H1 (cell line): ENCODE data around the gene CMIP. TPM values are rescaled to one million over a fixed set of nuclear protein-coding genes. Genes with fewer than 3 reads are reported as not detected.

Experiments
- CTCF ChIA-PET: fragments of 300-600 bp; sonication (Branson Sonifier 250); formaldehyde crosslinking; loops from one replicate; lab custom pipeline; 2021; ENCODE audit not compliant: partially characterized antibody; lab: Charles Lee
- POLR2A ChIA-PET: fragments of 300-600 bp; sonication (Branson Sonifier 250); formaldehyde crosslinking; loops from one replicate; lab custom pipeline; 2021; ENCODE audit warnings: inconsistent platforms; ENCODE audit not compliant: partially characterized antibody; lab: Charles Lee
- DNase-seq, 2 experiments: peaks; one replicate each; pipeline versions ENCODE4 v3.0.0 to v3.0.0-alpha.2; 2010 to 2022; ENCODE audit warnings: low spot score in 2 of 2, low read depth in 1 of 2, mixed read lengths in 1 of 2
- FAIRE-seq: peaks from 2 replicates; lab custom pipeline; 2011; peaks lifted over from hg19 to GRCh38; lab: Jason Lieb, UNC
- H2AFZ ChIP-seq: 2 replicates; pipeline ENCODE4 v1.8.1; 2012; ENCODE audit warnings: low read length, inconsistent platforms
- H2AK5ac ChIP-seq: 2 replicates; pipeline ENCODE4 v1.6.1; 2013; ENCODE audit warnings: low read depth, low read length
- H2BK120ac ChIP-seq: replicated peaks from 2 replicates; pipeline ENCODE3; 2013; ENCODE audit warnings: low read depth, low read length, inconsistent platforms
- H2BK12ac ChIP-seq: 2 replicates; pipeline ENCODE4 v1.6.1; 2013; ENCODE audit warnings: low read depth, low read length
- H2BK15ac ChIP-seq: 2 replicates; pipeline ENCODE4 v1.6.1; 2013; ENCODE audit warnings: low read length
- H2BK20ac ChIP-seq: 2 replicates; pipeline ENCODE4 v1.6.1; 2013; ENCODE audit warnings: low read length
- H2BK5ac ChIP-seq: 2 replicates; pipeline ENCODE4 v1.6.1; 2013; ENCODE audit warnings: low read depth, low read length
- H3K14ac ChIP-seq: 2 replicates; pipeline ENCODE4 v1.6.1; 2013; ENCODE audit warnings: inconsistent platforms; ENCODE audit not compliant: insufficient read length
- H3K18ac ChIP-seq: 2 replicates; pipeline ENCODE4 v1.6.1; 2013; ENCODE audit warnings: low read length; ENCODE audit errors: extremely low read depth
- H3K23ac ChIP-seq: 2 replicates; pipeline ENCODE4 v1.6.1; 2013; ENCODE audit warnings: inconsistent platforms; ENCODE audit not compliant: insufficient read length
- H3K23me2 ChIP-seq: 2 replicates; pipeline ENCODE4 v1.6.1; 2013; ENCODE audit warnings: low read depth, low read length
- H3K27ac ChIP-seq: 2 replicates; pipeline ENCODE4 v1.6.1; 2011; ENCODE audit warnings: low read depth, low read length, inconsistent platforms
- H3K27me3 ChIP-seq, 4 experiments: replicated peaks in 1 of 4; 1 replicate in 1 of 4; 2 replicates in 3 of 4; pipeline versions ENCODE4 v1.6.1 to v1.8.1; 2011 to 2013; ENCODE audit warnings: low read length in 3 of 4, mild to moderate bottlenecking in 3 of 4, inconsistent platforms in 2 of 4, mixed read lengths in 2 of 4, moderate library complexity in 1 of 4; ENCODE audit not compliant: control insufficient read depth in 3 of 4, insufficient read depth in 3 of 4; ENCODE audit errors: extremely low read depth in 1 of 4
- H3K36me3 ChIP-seq, 4 experiments: 2 replicates each; pipeline versions ENCODE4 v1.6.1 to v1.8.1; 2011 to 2013; ENCODE audit warnings: mild to moderate bottlenecking in 4 of 4, low read length in 3 of 4, moderate library complexity in 2 of 4, control low read depth in 1 of 4, inconsistent platforms in 1 of 4; ENCODE audit not compliant: insufficient read depth in 4 of 4, control insufficient read depth in 2 of 4
- H3K4ac ChIP-seq: replicated peaks from 2 replicates; pipeline ENCODE3; 2013; ENCODE audit warnings: low read length, low read depth, mixed read lengths, inconsistent platforms; ENCODE audit not compliant: insufficient read length
- H3K4me1 ChIP-seq, 4 experiments: replicated peaks in 1 of 4; 1 replicate in 1 of 4; 2 replicates in 3 of 4; pipeline versions ENCODE4 v1.6.1 to v1.8.1; 2011 to 2013; ENCODE audit warnings: low read length in 3 of 4, inconsistent platforms in 2 of 4, mixed read lengths in 1 of 4; ENCODE audit not compliant: insufficient read depth in 4 of 4, control insufficient read depth in 3 of 4
- H3K4me2 ChIP-seq, 2 experiments: 2 replicates each; pipeline versions ENCODE4 v1.6.1 to v1.8.1; 2011 to 2013; ENCODE audit warnings: low read depth in 2 of 2, low read length in 2 of 2, control low read depth in 1 of 2, inconsistent platforms in 1 of 2, mild to moderate bottlenecking in 1 of 2; ENCODE audit not compliant: insufficient read depth in 1 of 2
- H3K4me3 ChIP-seq, 4 experiments: fragments of 200-600, 300-600 bp in 1 of 4; sonication (generic), shearing (Covaris generic), sonication (Bioruptor Twin) in 1 of 4; 2 replicates each; pipeline versions ENCODE4 v1.5.1 to v1.8.1; 2011 to 2016; ENCODE audit warnings: low read length in 4 of 4, low read depth in 3 of 4, control low read depth in 2 of 4, inconsistent platforms in 2 of 4, mild to moderate bottlenecking in 2 of 4, mixed read lengths in 1 of 4, moderate library complexity in 1 of 4; ENCODE audit not compliant: insufficient read depth in 2 of 4; ENCODE audit errors: extremely low read depth in 1 of 4
- H3K56ac ChIP-seq: replicated peaks from 2 replicates; pipeline ENCODE3; 2013; ENCODE audit warnings: low read depth, mild to moderate bottlenecking, mixed read lengths, low read length, inconsistent platforms; ENCODE audit not compliant: insufficient read length
- H3K79me1 ChIP-seq: 2 replicates; pipeline ENCODE4 v1.6.1; 2013; ENCODE audit warnings: low read depth, low read length, control low read depth
- H3K79me2 ChIP-seq, 2 experiments: 2 replicates each; pipeline versions ENCODE4 v1.6.1 to v1.8.1; 2012 to 2013; ENCODE audit warnings: low read length in 2 of 2, mild to moderate bottlenecking in 2 of 2, inconsistent platforms in 1 of 2; ENCODE audit not compliant: insufficient read depth in 2 of 2, control insufficient read depth in 1 of 2
- H3K9ac ChIP-seq, 4 experiments: replicated peaks in 1 of 4; 1 replicate in 1 of 4; 2 replicates in 3 of 4; pipeline versions ENCODE4 v1.6.1 to v1.8.1; 2011 to 2013; ENCODE audit warnings: low read depth in 3 of 4, low read length in 3 of 4, control low read depth in 2 of 4, mild to moderate bottlenecking in 2 of 4, moderate library complexity in 2 of 4, inconsistent platforms in 1 of 4; ENCODE audit errors: extremely low read depth in 1 of 4
- H3K9me3 ChIP-seq, 2 experiments: 2 replicates each; pipeline versions ENCODE4 v1.6.1 to v1.8.1; 2012 to 2013; ENCODE audit warnings: mild to moderate bottlenecking in 2 of 2, moderate library complexity in 2 of 2, control low read depth in 1 of 2, inconsistent platforms in 1 of 2, low read depth in 1 of 2, low read length in 1 of 2, mixed read lengths in 1 of 2; ENCODE audit not compliant: insufficient read depth in 2 of 2
- H4K20me1 ChIP-seq, 2 experiments: replicated peaks in 1 of 2; 2 replicates each; pipeline versions ENCODE3 to v1.8.1; 2011 to 2013; ENCODE audit warnings: inconsistent platforms in 2 of 2, low read length in 2 of 2, mild to moderate bottlenecking in 1 of 2; ENCODE audit not compliant: insufficient read depth in 2 of 2, control insufficient read depth in 1 of 2
- H4K5ac ChIP-seq: 2 replicates; pipeline ENCODE4 v1.6.1; 2013; ENCODE audit warnings: low read length, low read depth, mixed read lengths, inconsistent platforms; ENCODE audit not compliant: insufficient read length
- H4K8ac ChIP-seq: 2 replicates; pipeline ENCODE4 v1.8.0; 2013; ENCODE audit warnings: mild to moderate bottlenecking, moderate library complexity, low read length, inconsistent platforms; ENCODE audit not compliant: insufficient read depth; ENCODE audit errors: extremely low read depth
- H4K91ac ChIP-seq: replicated peaks from 2 replicates; pipeline ENCODE3; 2013; ENCODE audit warnings: low read length, mixed read lengths, inconsistent platforms; ENCODE audit not compliant: insufficient read length
- KDM4A ChIP-seq: IDR thresholded peaks from one replicate; pipeline ENCODE4 v1.7.1; 2012; ENCODE audit warnings: low read depth, mild to moderate bottlenecking, moderate library complexity, low read length, inconsistent platforms; ENCODE audit not compliant: severe bottlenecking
- PHF8 ChIP-seq: fragments of 200-600 bp; sonication (generic); conservative IDR thresholded peaks from 2 replicates; pipeline ENCODE4 v1.7.1; 2012; ENCODE audit warnings: low read depth, mild to moderate bottlenecking, inconsistent platforms, low read length, moderate library complexity
- SAP30 ChIP-seq: fragments of 300-600 bp; sonication (generic); IDR thresholded peaks from 2 replicates; pipeline ENCODE4 v1.7.1; 2012; ENCODE audit warnings: low read length, moderate library complexity, mild to moderate bottlenecking, inconsistent platforms; ENCODE audit not compliant: insufficient read depth, insufficient replicate concordance
- SIN3A ChIP-seq, 2 experiments: IDR thresholded peaks in 1 of 2; conservative IDR thresholded peaks in 1 of 2; 2 replicates each; pipeline ENCODE4 v1.6.1; 2011 to 2012; ENCODE audit warnings: low read length in 2 of 2, improper control_type of control experiment in 1 of 2, low read depth in 1 of 2, mild to moderate bottlenecking in 1 of 2
- SRF ChIP-seq: IDR thresholded peaks from 2 replicates; pipeline ENCODE4 v1.6.1; 2011; ENCODE audit warnings: mild to moderate bottlenecking, low read depth, low read length, moderate library complexity
- TAF7 ChIP-seq: optimal IDR thresholded peaks from 2 replicates; pipeline ENCODE3; 2011; ENCODE audit warnings: low read depth, mild to moderate bottlenecking, inconsistent platforms, low read length, moderate library complexity, borderline replicate concordance
- WGBS, 2 experiments: shearing (Covaris generic) in 1 of 2; methylation state at CpG; one replicate each; pipeline versions ENCODE4 v1.1.6 to v1.1.7; 2013 to 2015; ENCODE audit warnings: low lambda C conversion rate in 2 of 2, mixed read lengths in 2 of 2, inconsistent platforms in 1 of 2, low coverage in 1 of 2, missing lambda C conversion rate in 1 of 2; ENCODE audit not compliant: insufficient replicate concordance in 2 of 2, insufficient coverage in 1 of 2, insufficient read length in 1 of 2; ENCODE audit errors: extremely low coverage in 1 of 2, missing lambda C conversion rate in 1 of 2; 5-methylcytosine and 5-hydroxymethylcytosine counted together
- polyA plus RNA-seq, 7 experiments: library from polyadenylated mRNA; depleted of rRNA in 3 of 7; stranded (reverse) in 5 of 7; unstranded in 2 of 7; fragments of >200 nt in 5 of 7; fragments of 200-250 nt in 2 of 7; gene quantifications; 1 replicate in 5 of 7; 2 replicates in 1 of 7; 4 replicates in 1 of 7; pipeline versions ENCODE4 v1.2.1 to v1.2.3, GENCODE V29; 2011 to 2013; ENCODE audit warnings: missing spikeins in 2 of 7, mixed read lengths in 2 of 7
- total RNA-seq: library from RNA; stranded (reverse); fragmentation: NEBNext Ultra II Directional; extraction: Animal tissue kit (Norgen Biotek cat#: 25700); gene quantifications from 2 replicates; pipeline ENCODE4 v1.2.1, GENCODE V29; 2021

Gene CMIP
- total and polyA plus RNA-seq, 2 of the 8 experiments (the other 6 are each of a cell fraction or from before 2014, with no cell fraction given), result 7.9 to 53.2 TPM

DNA sequence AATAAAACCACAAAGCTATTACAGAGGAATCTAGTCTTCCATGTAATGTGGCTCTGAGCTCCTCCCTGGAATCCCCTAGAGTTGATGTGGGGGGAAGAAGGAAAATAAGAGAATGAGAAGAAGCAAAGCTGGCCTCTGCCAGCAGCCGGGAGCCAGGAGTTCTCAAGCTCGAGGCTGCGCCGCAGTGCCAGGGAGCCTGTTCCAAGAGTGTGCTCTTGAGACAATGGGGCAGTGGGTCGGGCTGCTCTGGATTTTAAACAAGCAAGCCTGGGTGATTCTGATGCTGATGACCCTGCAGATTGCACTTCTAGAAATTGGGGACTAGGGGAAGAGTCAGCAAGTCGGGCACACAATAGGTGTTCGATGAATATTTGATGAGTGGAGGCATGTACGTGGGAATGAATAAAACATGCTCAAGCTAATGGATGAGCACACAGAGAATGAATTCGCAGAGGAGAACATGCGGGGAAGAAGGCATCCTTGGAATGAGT is 119.9 kb downstream of the CMIP start:
- no peak overlapping the region for H3K4ac ChIP-seq
- no peak overlapping the region for H3K9ac ChIP-seq
- no peak overlapping the region for H3K14ac ChIP-seq
- no peak overlapping the region for H2AK5ac ChIP-seq
- DNase-seq, result no peak
- H3K27ac ChIP-seq, result no peak overlapping the region
- H2BK120ac ChIP-seq, result no peak overlapping the region
- H3K79me2 ChIP-seq, result peaks cover 0 to 74% of the 10 kb centered on the region in 2 experiments; a peak in 3 of 4 replicates
- no peak overlapping the region for H4K91ac ChIP-seq
- H3K4me3 ChIP-seq, result no peak overlapping the region
- H4K5ac ChIP-seq, result no peak overlapping the region
- no peak overlapping the region for H2AFZ ChIP-seq
- H2BK5ac ChIP-seq, result no peak overlapping the region
- H3K23me2 ChIP-seq, result no peaks in the 10 kb centered on the region
- ChIA-PET POLR2A (interaction anchor here (1.0 to 1.4 kb wide), 2 partner anchors 67 to 193 kb away, joined by 3 to 5 read pairs; no protein-coding TSS in a partner anchor), CTCF (interaction anchor here (1.0 to 1.5 kb wide), 8 partner anchors 15 to 118 kb away, joined by 3 to 6 read pairs (median 3); no protein-coding TSS in a partner anchor)
- peaks cover 39% of the 10 kb centered on the region for H3K79me1 ChIP-seq
- H3K56ac ChIP-seq, result no peak overlapping the region
- H3K4me2 ChIP-seq, result no peak overlapping the region
- H2BK12ac ChIP-seq, result no peak overlapping the region
- WGBS, 2 experiments, result 87% methylated on average over 10 of the region's 10 CpGs; no CpG with 5 or more reads in 1 of the 2 experiments
- no peak overlapping the region for H3K23ac ChIP-seq
- H2BK20ac ChIP-seq, result no peak overlapping the region
- no peaks in the 10 kb centered on the region for H3K27me3 ChIP-seq
- H3K4me1 ChIP-seq, result peaks cover 0 to 5% (median 0%) of the 10 kb centered on the region in 4 experiments; a peak in 2 of 7 replicates
- FAIRE-seq, result no peak
- H3K9me3 ChIP-seq, result no peaks in the 10 kb centered on the region
- no peaks in the 10 kb centered on the region for H3K36me3 ChIP-seq
- no peak overlapping the region for H2BK15ac ChIP-seq
- H3K18ac ChIP-seq, result no peak overlapping the region
- H4K20me1 ChIP-seq, result peaks cover 12 to 44% of the 10 kb centered on the region in 2 experiments
- TF ChIP-seq SRF (no peak), SAP30 (no peak), TAF7 (no peak), KDM4A (no peak), SIN3A (conservative IDR thresholded peaks at IDR 0.05 in 1 of 2, IDR thresholded peaks at IDR 0.05 in 1 of 2; ENCODE audit: low read depth in 1 of 2, low read length in 2 of 2) (no peak), PHF8 (no peak)
- no peak overlapping the region for H4K8ac ChIP-seq
